GM21423 (cell line): ENCODE measurements around the gene ITPRIP.

Experiments used
- ATAC-seq: cut with Tn5 transposase; IDR thresholded peaks from one replicate; pipeline ENCODE4 v1.9.1; 2021; ENCODE audit warnings: mild to moderate bottlenecking, moderate library complexity; ENCODE audit not compliant: unreplicated experiment

ITPRIP gene

GRCh38 chr10:104342941-104343411 is 4.7 kb upstream of the ITPRIP start:
- ATAC-seq = no peak

- no peak for ATAC-seq
These were observed 2.4 kb upstream of the ITPRIP start for GRCh38 chr10:104340641-104341040.

GRCh38 chr10:104340111-104340526 is 1.9 kb upstream of the ITPRIP start:
- no peak for ATAC-seq

GRCh38 chr10:104339469-104340110 is 1.3 kb upstream of the ITPRIP start:
- ATAC-seq = no peak

- ATAC-seq = peak; percentile 45
These were observed 712 bp downstream of the ITPRIP start for GRCh38 chr10:104337521-104337984.

- peak; percentile 9 for ATAC-seq
These were observed 1.3 kb downstream of the ITPRIP start for GRCh38 chr10:104336821-104337467.

- no peak for ATAC-seq
These were observed 3.2 kb downstream of the ITPRIP start for GRCh38 chr10:104334965-104335650.

GRCh38 chr10:104334561-104334960 is 3.7 kb downstream of the ITPRIP start:
- no peak for ATAC-seq

- ATAC-seq = no peak
These were observed 4.4 kb downstream of the ITPRIP start for GRCh38 chr10:104333728-104334373.

GRCh38 chr10:104333032-104333727 is 5.1 kb downstream of the ITPRIP start:
- no peak for ATAC-seq

- no peak for ATAC-seq
These were observed 5.8 kb downstream of the ITPRIP start for GRCh38 chr10:104332243-104333031.

GRCh38 chr10:104331208-104331838 is 6.9 kb downstream of the ITPRIP start:
- ATAC-seq = no peak

- no peak for ATAC-seq
These were observed 7.8 kb downstream of the ITPRIP start for GRCh38 chr10:104330168-104331110.

- ATAC-seq = no peak
These were observed 8.5 kb downstream of the ITPRIP start for GRCh38 chr10:104329735-104330134.

GRCh38 chr10:104328896-104329710 is 9.2 kb downstream of the ITPRIP start:
- peak; percentile 49 for ATAC-seq

GRCh38 chr10:104328646-104328895 is 9.7 kb downstream of the ITPRIP start:
- peak; percentile 1 for ATAC-seq

- no peak for ATAC-seq
These were observed 10.3 kb downstream of the ITPRIP start for GRCh38 chr10:104327745-104328645.
